Superior temporal gyrus (tissue), 1 donor: ENCODE results near the gene SNRNP25.

Experiments used
- DNase-seq: peaks from one replicate; pipeline ENCODE4 v3.0.0-alpha.2; 2016; ENCODE audit errors: extremely low spot score

The SNRNP25 gene

DNA sequence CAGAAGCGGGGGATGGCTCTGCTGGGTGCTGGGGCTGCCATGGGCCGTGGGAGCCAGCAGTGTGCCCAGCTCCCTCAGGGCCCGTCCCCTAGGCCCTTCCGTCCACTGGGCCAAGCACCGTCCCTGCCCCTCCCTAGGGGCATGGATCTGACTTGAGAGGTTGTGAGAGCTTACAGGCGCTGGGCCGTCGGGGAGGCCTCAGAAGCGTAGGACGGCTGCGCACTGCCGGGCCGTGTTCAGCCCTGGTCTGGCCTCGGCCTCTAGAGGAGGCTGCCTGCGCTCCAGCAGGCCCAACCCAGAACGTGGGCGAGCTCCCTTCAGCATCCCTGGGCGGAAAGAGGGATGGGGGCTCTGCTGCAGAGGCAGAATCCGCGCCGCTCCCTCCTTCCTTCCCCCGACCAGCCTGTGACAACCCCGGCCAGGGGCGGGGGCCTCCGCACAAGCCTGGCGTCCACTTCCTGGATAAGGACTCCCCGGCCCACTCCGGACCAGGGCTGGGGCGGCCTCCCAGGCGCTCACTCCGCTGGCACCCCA, 23.7 kb downstream of the SNRNP25 start:
- DNase-seq = no peak

DNA sequence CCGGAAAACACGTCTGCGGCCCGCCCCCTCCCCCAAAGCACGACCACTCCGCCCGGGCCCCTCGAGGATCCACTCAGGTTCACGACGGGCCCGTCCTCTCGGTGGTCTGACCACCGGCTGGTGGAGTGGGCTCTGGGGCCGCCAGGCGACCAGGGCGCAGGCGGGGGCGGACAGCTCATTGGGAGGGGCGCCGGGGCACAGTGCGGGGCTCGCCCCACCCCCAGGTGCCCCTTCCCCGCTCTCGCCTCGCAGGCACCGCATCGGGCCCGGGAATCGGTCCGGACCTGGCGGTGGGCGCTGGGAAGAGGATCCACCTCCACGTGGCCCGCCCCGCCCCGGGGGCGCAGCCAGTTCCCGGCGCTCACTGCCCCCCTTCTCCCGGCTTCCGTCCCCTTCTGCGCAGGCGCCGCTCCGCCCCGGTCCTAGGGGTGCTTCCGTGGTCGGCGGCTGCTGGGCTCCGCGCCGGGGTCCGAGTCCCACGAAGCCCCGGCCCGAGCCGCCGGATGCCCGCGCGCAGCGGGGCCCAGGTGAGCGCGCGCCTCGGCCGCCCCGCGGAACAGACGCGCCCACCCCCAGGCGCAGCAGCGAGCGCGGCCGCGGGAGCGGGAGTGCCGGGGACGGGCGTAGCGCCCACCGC, 24.3 kb downstream of the SNRNP25 start, which contains the start of gene MPG:
Gene MPG (plus strand): TSS at position 419 of the 637 bp plus-strand sequence. CDS start 85 bp downstream, at position 504.
- DNase-seq = peak; percentile 77

DNA sequence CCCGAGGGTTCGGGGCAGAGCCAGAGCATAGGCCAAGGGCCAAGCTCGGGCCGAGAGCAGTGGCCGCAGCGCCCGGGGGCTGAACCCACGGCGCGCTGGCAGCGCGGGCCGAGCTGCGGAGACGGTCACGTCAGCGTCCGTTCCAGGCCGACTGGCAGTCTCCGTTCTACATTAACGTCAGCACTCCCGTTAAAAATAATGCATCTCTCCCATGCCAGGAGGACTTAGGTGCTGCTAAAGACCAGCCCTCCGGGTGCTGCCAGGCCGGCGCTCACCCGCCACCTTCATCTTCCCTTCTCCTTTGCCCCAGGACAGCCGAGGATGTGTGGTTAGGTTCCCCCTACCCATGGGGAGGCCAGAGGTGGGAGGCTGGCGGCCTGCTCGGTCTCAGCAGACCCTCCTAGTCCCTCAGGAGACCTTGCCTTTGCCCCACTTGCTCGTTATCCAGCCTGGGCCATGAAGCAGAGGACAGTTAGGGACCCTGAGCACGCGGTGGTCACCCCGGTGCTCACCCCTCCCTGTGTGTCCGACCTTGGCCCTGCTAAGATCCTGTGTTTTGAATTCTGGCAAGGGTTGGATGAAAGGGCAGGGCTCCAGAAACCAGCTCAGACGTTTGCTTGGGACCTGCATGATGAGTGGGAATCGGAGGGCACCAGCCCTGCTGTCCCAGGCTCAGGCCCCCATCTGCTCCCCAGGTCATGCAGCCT, 25.0 kb downstream of the SNRNP25 start:
- DNase-seq = peak; percentile 31

DNA sequence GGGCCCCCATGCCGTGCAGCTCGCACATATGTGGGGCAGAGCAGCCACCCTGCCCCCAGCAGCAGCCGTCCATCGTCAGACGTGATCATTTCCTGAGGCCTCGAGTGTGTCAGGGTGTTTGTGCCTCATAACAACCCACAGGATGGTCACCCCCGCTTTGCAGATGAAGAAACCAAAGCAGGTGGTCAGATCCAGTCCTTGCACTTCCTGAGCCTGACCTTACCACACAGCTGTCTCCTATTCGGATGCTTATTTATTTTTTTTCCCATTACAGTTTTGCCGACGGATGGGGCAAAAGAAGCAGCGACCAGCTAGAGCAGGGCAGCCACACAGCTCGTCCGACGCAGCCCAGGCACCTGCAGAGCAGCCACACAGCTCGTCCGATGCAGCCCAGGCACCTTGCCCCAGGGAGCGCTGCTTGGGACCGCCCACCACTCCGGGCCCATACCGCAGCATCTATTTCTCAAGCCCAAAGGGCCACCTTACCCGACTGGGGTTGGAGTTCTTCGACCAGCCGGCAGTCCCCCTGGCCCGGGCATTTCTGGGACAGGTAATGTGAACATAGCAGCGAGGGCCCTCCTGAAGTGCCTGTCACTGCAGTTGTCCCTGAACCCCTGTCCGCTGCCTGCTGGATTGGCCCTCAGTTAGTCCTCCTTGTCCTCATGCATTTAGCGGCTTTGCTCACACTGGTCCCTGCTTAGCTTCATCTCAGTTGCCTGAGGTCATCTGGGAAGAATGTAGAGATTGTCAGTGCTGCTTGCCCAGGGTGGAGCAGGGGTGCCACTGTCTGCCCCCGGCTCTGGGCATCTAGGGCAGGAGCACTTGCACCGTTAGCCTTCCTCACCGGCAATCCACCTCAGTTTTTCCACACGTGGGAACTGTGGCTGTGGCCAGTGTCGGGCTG, 25.8 kb downstream of the SNRNP25 start:
- no peak for DNase-seq

DNA sequence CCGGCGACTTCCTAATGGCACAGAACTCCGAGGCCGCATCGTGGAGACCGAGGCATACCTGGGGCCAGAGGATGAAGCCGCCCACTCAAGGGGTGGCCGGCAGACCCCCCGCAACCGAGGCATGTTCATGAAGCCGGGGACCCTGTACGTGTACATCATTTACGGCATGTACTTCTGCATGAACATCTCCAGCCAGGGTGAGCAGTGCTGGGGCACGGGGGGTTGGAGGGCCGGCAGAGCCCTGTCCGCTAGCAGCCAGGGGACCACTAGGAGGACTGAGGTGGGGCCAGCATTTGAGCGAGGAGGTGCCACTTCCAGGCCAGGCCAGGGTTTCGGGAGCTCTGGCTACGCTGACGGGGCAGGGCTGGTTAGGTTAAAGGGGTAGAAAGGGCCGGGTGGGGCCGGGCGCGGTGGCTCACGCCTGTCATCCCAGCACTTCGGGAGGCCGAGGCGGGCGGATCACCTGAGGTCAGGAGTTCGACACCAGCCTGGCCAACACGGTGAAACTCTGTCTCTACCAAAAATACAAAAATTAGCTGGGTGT, 29.5 kb downstream of the SNRNP25 start:
- DNase-seq = no peak

DNA sequence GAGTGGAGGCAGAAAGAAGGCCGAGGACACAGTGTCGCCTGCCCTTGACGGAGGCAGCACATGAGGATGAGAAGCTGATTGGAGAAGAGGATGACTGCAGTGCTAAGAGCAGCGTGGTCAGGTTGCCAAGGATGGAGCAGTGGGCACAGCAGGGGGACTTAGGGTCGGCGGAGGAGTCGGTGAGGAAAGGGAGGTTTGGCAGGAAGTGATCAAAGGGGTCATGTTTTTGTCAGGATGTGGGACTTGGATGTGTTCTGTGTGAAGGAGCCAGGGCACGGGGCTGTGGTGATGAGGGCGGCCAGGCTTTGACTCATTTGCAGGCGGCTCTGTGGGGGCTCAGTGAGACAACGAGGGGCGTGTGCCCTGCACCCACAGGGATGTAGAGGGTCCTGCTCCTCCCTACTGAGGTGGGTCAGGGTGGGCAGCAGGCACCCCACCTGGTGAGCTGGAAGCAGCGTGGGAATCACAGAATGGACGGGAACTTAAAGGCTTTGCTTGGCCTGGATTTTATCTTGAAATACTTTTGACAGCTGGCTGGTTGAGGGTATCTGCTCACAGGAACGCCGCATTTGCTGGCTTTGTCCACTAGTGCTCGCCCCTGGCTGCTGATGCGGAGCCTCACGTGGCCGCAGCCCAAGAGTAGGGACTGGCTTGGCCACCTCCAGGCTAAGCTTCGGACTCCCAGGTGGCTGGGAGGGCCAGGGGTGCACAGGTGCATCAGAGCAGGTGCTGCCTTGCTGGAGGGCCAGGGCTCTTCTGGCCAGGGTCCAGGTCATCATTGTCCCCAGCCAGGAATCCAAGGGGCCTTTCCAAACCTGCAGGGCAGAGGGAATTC, 30.4 kb downstream of the SNRNP25 start:
- no peak for DNase-seq

DNA sequence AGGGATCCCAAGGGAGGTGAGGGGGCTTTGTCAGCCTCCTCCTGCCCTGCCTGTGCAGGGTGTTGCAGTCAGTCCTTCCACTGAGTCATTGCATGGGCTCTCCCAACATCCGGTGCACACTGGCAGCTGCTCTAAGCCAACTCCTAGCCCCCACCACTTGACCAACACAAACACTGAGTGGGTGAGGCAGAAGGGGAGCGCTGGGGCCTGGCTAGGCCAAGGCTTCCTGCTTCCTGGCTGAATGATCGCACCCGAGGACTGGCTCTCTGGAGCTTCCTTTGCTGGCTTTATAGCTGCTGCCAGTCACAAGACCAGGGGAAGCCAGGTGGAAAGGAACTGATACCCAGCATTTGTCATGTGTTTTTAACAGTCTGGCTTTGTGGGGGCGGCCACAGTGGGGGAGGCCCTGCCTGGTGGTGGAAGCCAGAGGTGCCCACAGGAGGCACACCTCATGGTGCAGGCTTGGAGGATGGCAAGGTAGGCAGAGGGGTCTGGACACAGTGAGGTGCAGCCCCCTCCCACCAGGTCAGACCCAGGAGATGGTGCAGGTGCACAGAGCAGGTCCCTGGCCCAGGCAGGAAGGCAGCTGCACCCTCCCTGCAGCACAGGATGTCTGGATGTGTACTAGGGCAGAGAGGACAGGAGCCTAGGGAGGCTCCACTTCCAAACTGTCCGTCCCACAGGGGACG, 31.2 kb downstream of the SNRNP25 start:
- DNase-seq = no peak

DNA sequence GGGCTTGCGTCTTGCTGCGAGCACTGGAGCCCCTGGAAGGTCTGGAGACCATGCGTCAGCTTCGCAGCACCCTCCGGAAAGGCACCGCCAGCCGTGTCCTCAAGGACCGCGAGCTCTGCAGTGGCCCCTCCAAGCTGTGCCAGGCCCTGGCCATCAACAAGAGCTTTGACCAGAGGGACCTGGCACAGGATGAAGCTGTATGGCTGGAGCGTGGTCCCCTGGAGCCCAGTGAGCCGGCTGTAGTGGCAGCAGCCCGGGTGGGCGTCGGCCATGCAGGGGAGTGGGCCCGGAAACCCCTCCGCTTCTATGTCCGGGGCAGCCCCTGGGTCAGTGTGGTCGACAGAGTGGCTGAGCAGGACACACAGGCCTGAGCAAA, 31.8 kb downstream of the SNRNP25 start:
- no peak for DNase-seq

DNA sequence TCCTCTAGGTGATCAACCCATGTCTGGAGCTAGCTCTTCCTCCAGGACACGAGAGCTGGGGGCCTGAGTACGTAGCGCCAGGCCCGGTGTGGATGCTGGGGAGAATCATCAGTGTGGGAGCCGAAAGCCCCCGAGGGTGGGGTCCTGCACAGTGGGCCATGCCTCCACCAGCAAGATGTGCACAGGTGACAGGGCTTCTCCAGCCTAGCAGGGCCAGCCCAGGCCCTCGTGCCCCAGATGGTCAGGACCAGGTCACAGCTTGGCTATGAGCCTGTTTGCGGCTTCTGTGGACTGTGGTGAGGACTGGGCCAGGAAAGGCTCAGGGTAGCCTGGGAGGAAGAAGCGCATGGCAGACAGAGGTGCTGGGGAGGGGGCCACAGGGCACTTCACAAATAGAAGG, 32.2 kb downstream of the SNRNP25 start:
- no peak for DNase-seq

DNA sequence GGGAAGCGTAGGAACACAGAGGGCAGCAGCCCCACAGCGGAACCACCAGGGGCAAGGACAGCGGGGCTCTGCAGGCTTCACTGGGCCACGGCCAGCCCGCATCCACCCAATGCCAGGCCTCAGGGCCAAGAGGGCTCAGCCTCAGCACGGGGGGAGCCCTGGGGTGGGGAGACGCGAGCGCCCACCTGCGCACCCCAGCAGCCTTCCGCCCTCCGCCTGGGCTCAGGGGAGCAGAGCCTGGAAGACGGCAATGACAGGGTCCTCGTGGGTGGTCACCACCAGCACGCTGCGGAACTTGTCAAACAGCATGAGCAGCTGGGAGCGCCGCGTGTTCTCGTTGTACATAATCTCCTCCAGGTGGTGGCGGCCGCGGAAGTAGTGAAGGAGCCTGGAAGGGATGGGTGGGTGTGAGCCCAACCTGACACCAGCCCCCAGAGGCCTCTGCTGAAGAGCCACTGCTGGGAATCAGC, 32.9 kb downstream of the SNRNP25 start:
- no peak for DNase-seq

DNA sequence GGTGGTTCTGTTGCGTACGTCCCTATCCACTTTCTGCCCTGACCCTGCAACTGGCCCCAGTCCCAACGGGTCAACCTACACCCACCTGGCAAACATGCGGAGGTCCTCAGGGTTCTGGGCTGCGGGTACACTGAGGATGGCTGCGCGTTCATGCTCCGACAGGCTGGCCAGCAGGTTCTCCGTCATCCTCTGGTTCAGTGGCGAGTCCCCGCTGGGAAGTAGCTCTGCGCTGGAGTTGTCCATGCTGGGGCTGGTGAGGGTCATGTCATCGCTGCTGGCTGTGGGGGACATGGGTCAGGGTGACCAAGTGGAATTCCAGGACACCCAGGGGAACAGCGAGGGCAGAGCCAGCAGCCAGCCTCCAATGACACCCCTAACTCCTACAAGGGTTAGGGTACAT, 35.0 kb downstream of the SNRNP25 start:
- no peak for DNase-seq

DNA sequence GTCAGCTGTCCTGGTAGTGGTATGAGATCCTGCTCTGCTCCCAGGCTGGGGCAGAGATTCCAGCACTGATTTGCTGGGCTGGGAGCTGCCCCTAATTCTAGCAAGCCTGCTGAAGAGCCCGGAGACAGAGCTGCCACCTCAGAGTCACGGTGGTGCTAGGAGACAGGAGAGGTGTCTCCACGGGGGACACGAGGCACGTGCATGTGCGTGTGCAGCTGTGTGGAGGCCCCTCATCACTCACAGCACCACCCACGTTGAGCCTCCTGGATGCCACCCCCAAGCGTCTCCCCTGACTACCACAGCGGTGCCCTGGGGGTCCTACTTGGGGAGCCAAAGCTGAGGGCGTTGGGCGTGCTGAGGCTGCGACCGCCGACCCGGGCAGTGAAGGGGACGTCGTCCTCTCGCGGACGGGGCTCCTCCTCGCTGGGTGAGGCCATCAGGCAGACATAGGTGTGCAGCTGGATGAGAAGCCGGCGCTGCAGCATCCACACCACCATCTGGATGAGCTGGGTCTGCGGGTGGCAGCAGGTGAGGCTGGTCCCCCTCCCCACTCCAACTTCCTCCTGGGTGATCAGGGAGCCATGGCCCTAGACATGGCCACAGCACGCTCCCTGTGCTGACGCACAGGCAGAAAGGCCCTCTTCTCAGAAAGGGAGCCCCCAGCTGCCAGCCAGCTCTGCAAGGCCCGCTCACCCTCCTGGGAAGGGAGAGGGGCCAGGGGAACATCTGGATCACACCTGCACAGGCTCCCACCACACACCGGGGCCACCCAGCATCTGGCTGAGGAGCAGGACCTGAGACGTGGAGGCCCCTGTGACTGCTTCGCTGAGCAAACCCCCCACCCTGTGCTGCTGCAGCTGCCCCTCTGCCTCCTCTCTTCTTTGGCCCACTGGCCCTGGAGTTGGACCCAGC, 36.0 kb downstream of the SNRNP25 start:
- DNase-seq = no peak

DNA sequence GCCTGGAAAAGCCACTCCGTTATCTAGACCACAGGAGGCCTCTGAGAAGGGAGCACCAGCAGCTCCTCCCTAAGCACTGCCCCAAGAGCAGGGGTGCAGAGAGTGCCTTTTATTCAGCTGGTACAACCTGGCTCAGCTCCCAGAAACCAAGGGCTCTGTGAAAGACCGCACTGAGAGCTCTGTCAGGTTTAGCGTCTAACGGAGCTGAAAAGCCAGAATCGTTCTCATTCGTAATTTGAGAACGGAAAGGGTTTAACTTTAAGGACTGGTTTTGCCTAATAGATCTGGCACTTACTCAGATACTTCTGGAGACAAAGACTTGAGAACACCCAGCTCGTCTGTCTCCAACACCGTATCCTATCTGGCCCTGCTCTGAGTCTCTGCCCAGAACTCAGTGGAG, 37.9 kb downstream of the SNRNP25 start:
- DNase-seq = peak; percentile 86

DNA sequence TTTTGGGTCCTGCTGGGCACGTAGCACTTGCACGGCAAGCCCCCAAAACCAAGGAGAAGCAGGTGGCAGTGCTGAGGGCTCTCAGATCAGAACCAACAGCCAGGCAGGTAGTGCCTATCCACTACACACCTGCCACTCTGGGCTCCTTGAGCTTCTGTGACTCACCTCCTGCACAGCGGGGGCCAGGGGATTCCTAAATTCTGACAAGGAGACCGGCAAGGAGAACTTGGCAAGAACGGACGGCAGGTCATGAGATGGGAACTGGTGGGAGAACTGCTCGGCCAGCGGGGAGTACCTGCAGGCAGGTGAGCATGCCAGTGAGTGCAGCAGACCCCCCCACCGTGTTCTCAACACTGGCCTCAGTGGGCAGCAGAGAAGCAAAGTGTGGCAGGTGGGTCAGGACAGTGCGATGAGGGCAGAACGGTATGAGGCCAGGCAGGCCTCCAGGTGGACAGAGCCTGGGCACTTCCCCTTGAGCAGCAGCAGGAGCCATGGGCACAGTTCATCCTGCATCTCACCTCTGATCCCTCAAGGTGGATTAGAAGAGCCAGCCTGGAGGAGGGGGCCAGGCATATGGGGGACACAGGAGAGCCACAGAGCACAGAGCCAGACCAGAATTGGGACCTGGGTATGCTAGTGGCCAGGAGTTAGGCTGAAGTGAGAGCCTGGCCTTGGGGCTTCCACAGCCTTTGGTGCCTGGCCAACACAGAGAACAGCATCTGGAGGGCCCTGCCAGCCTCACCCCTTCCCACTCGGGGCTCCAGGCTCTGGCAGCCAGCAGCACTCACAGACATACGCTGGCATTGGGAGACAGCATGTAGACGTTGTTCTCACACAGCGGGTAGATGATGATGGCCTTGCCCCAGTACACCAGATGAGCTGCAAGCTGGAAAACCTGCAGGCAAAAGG, 39.1 kb downstream of the SNRNP25 start:
- DNase-seq = no peak

DNA sequence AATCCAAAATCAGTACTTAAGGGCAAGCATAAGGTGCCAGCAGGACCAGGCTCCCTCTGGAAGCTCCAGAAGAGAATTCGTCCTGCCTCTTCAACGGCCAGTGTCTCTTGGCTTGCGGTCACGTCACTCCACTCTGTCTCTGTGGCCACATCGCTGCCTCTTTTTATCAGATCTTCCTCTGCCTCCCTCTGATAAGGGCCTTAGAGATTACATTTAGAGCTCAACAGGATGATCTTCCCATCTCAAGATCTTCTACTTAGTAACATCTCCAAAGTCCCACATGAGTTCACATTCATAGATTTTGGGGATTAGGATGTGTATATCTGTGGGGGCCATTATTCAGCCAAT, 41.3 kb downstream of the SNRNP25 start:
- no peak for DNase-seq

DNA sequence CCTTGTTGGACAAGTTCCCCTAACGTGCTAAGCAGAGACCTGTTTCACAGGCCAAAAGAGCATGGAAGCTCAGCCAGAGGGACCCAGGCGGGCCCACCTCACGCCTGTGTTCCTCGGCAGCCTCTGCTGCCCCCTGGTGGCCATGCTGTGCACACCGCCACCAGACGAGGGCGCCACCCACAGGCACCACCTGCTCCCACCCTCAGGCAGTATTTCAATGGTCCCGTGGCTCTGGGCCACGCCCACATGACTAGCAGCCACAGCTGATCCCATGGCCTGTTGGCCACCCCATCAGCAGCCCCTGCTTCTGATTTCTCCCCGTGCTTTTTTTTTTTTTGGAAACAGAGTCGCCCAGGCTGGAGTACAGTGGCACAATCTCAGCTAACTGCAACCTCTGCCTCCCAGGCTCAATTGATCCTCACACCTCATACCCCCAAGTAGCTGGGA, 43.3 kb downstream of the SNRNP25 start:
- DNase-seq = peak; percentile 90

DNA sequence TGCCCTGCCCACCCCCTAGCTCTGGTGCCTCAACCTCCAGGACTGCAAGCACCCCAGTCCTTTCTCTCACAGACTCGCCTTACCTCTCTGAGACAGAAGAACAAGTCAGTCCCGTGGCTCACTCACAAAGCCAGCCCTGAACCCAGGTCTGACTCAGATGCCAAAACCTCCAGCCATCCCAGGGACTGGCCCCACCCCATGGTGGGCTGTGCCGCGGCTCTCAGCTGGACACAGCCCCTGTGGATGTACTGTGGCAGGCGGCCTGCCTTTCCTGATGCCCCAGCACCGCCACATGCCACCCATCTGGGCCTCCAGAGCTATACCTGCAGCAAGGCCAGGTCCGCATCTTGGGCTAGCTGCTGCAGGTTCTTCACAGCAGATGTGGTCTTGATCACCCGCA, 44.2 kb downstream of the SNRNP25 start:
- DNase-seq = no peak

DNA sequence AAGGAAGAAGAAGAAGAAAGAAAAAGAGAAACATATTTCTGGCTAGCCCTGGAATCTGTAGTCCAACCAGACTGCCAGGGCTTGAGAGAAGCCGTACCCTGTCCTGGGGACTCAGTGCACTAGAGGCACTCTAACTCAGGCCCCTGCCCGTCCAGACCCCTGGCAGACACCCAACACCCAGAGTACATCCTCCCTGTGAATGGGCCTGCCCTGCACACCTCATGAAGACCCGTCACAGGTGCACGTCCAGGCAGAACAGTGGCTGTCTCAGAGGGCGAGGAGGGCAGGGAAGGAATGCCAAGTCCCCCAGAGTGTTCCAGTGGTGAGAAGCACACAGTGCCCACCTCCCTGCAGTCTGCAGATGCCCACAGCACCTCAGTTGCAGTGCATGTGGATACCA, 47.4 kb downstream of the SNRNP25 start:
- DNase-seq = no peak
